ENCODE measurements around the gene ATG101.

ATG101 gene

GRCh38 chr12:52060498-52061177, 9.1 kb upstream of the ATG101 start:
- H4K20me1 ChIP-seq (ENCODE audit: control insufficient read depth, insufficient read depth, low read depth, low read length), result no peaks in the 10 kb centered on the region
- H3K4me2 ChIP-seq (ENCODE audit: low read length), result no peak overlapping the region
- no peak overlapping the region for H3K4me3 ChIP-seq (ENCODE audit: low read length)
- H3K4me1 ChIP-seq (ENCODE audit: control insufficient read depth, low read length), result peaks cover 16% of the 10 kb centered on the region
- TF ChIP-seq CTCF (IDR thresholded peaks at IDR 0.05; ENCODE audit: low read depth, low read length, poor library complexity, severe bottlenecking) (no peak), EZH2phosphoT487 (IDR thresholded peaks at IDR 0.05; ENCODE audit: borderline replicate concordance, low read length) (no peak)
- peaks cover 3% of the 10 kb centered on the region; the same call in 1 of the 2 replicates for H3F3A ChIP-seq (ENCODE audit: control insufficient read depth, insufficient read depth)
- no peaks in the 10 kb centered on the region for H3K79me2 ChIP-seq (ENCODE audit: control insufficient read depth, low read length)
- H3K27ac ChIP-seq (ENCODE audit: low read depth, low read length), result no peak overlapping the region
- no peaks in the 10 kb centered on the region; the same call in 1 of the 2 replicates for H3K27me3 ChIP-seq (ENCODE audit: control insufficient read depth, low read length)
- H3K9me2 ChIP-seq (replicated peaks; ENCODE audit: control insufficient read depth, low read length), result no peaks in the 10 kb centered on the region
- peaks cover 30% of the 10 kb centered on the region for H3K36me3 ChIP-seq (ENCODE audit: control insufficient read depth, low read length)
- no peaks in the 10 kb centered on the region for H3K9me3 ChIP-seq (ENCODE audit: control insufficient read depth, insufficient read depth, low read length)

- Histone ChIP-seq H3K9me2 (replicated peaks; ENCODE audit: control insufficient read depth, low read length) (no peaks in the 10 kb centered on the region), H3K4me3 (ENCODE audit: low read length) (no peak overlapping the region), H3K27me3 (ENCODE audit: control insufficient read depth, low read length) (peaks cover 6% of the 10 kb centered on the region; the same call in 1 of the 2 replicates), H3K79me2 (ENCODE audit: control insufficient read depth, low read length) (no peaks in the 10 kb centered on the region), H3K9me3 (ENCODE audit: control insufficient read depth, insufficient read depth, low read length) (no peaks in the 10 kb centered on the region), H4K20me1 (ENCODE audit: control insufficient read depth, insufficient read depth, low read depth, low read length) (no peaks in the 10 kb centered on the region), H3F3A (ENCODE audit: control insufficient read depth, insufficient read depth) (peaks cover 3% of the 10 kb centered on the region; the same call in 1 of the 2 replicates), H3K36me3 (ENCODE audit: control insufficient read depth, low read length) (peaks cover 27% of the 10 kb centered on the region), H3K4me1 (ENCODE audit: control insufficient read depth, low read length) (peaks cover 16% of the 10 kb centered on the region), H3K4me2 (ENCODE audit: low read length) (no peak overlapping the region), H3K27ac (ENCODE audit: low read depth, low read length) (no peak overlapping the region)
- TF ChIP-seq EZH2phosphoT487 (IDR thresholded peaks at IDR 0.05; ENCODE audit: borderline replicate concordance, low read length), result no peak
- TF ChIP-seq CTCF (IDR thresholded peaks at IDR 0.05; ENCODE audit: low read depth, low read length, poor library complexity, severe bottlenecking), result no peak
Measured at GRCh38 chr12:52061470-52062166, 8.2 kb upstream of the ATG101 start.

DNA sequence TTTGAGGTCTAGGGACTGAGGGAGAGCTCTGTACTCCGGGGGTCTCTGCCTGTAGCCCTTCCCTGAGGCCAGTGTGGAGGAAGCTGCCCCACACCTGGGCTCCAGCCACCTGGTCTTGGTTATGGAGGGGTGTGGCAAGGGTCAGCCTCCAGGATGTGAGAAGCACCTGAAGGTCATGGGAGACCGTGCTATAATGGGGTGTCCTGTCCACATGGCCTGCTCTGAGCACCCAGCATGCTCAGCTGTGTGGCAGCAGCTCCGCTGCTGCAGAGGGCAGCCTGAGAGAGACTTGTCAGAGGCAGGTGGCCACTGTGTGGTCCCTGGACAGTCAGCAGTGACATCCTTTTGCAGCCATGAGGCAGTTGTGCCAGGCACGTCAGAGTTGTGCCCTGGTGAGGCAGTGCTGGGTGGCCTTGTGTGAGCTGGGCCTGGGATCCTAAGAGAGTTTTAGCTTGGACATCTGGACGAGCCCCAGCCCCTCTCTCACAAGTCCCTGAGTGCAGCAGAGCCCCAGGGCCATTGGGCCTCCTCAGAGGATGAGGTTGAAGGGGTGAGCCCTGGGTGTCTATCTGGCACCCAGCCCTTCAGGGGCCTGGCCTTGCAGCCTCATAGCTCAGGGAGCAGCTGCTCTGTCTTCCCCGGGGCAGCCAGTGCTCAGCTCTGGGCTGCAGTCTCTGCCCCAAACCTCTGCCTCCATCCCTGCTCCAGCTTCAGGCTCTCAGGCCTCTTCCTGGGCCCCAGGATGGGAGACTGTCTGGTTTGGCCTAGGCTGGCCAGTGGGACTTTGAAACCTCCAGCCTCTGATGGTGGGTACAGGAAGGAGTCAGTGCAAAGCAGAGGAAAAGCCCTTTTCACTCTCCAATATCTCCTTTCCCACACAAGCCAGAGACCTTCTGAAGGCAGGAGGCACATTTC, 7.4 kb upstream of the ATG101 start:
- Histone ChIP-seq H3K36me3 (ENCODE audit: control insufficient read depth, low read length) (peaks cover 20% of the 10 kb centered on the region), H3K4me1 (ENCODE audit: control insufficient read depth, low read length) (peaks cover 16% of the 10 kb centered on the region), H3K79me2 (ENCODE audit: control insufficient read depth, low read length) (no peaks in the 10 kb centered on the region), H3K4me3 (ENCODE audit: low read length) (no peak overlapping the region), H4K20me1 (ENCODE audit: control insufficient read depth, insufficient read depth, low read depth, low read length) (no peaks in the 10 kb centered on the region), H3K9me3 (ENCODE audit: control insufficient read depth, insufficient read depth, low read length) (no peaks in the 10 kb centered on the region), H3K27ac (ENCODE audit: low read depth, low read length) (no peak overlapping the region), H3K9me2 (replicated peaks; ENCODE audit: control insufficient read depth, low read length) (no peaks in the 10 kb centered on the region), H3K4me2 (ENCODE audit: low read length) (no peak overlapping the region), H3F3A (ENCODE audit: control insufficient read depth, insufficient read depth) (peaks cover 3% of the 10 kb centered on the region; the same call in 1 of the 2 replicates), H3K27me3 (ENCODE audit: control insufficient read depth, low read length) (peaks cover 12% of the 10 kb centered on the region; the same call in 1 of the 2 replicates)
- TF ChIP-seq CTCF (IDR thresholded peaks at IDR 0.05; ENCODE audit: low read depth, low read length, poor library complexity, severe bottlenecking) (no peak), EZH2phosphoT487 (IDR thresholded peaks at IDR 0.05; ENCODE audit: borderline replicate concordance, low read length) (no peak)
